IPS-18c (cell line): Measurements from ENCODE around the gene OR13C3.
"Not testable (repeated sequence)": the region's sequence is repeated elsewhere in the genome, so short reads cannot be mapped to it uniquely, and the experiment has no call there.

Experiments used
- H3K4me3 ChIP-seq: 2 replicates; pipeline ENCODE4 v1.7.0; 2013; ENCODE audit warnings: low read depth, mild to moderate bottlenecking, low read length, moderate library complexity; ENCODE audit not compliant: insufficient read depth
- H3K9me3 ChIP-seq: one replicate; pipeline ENCODE4 v1.6.1; 2013; ENCODE audit warnings: mild to moderate bottlenecking, low read length, moderate library complexity; ENCODE audit not compliant: control insufficient read depth, insufficient read depth

The OR13C3 gene

GRCh38 chr9:104536756-104537155 is at the start of gene OR13C3:
TSS of gene OR13C3 (minus strand) at chr9:104536856. CDS start at chr9:104536723, 133 bp downstream.
- no peaks in the 10 kb centered on the region for H3K9me3 ChIP-seq
- H3K4me3 ChIP-seq: no peak within 1 kb of the TSS

- H3K4me3 ChIP-seq: no peak overlapping the region
- H3K9me3 ChIP-seq: no peaks in the 10 kb centered on the region
Measured at GRCh38 chr9:104580562-104580961, 43.9 kb upstream of the OR13C3 start.

- Histone ChIP-seq H3K4me3 (no peak overlapping the region), H3K9me3 (no peaks in the 10 kb centered on the region)
Measured at GRCh38 chr9:104577263-104577662, 40.6 kb upstream of the OR13C3 start.

GRCh38 chr9:104575456-104575855 is 38.8 kb upstream of the OR13C3 start:
- H3K4me3 ChIP-seq: no peak overlapping the region
- H3K9me3 ChIP-seq: no peaks in the 10 kb centered on the region

- no peak overlapping the region for H3K4me3 ChIP-seq
- no peaks in the 10 kb centered on the region for H3K9me3 ChIP-seq
Measured at GRCh38 chr9:104572612-104573011, 36.0 kb upstream of the OR13C3 start.

- no peaks in the 10 kb centered on the region for H3K9me3 ChIP-seq
- no peak within 1 kb of the TSS for H3K4me3 ChIP-seq
Measured at GRCh38 chr9:104568868-104569267, 32.2 kb upstream of the OR13C3 start, which contains the start of gene OR13C8. TSS of gene OR13C8 (plus strand) at chr9:104569168. CDS start at chr9:104569168, 0 bp downstream.

GRCh38 chr9:104564358-104564757 is 27.7 kb upstream of the OR13C3 start:
- Histone ChIP-seq H3K9me3 (no peaks in the 10 kb centered on the region), H3K4me3 (no peak overlapping the region)

- peaks cover 2% of the 10 kb centered on the region for H3K9me3 ChIP-seq
- no peak overlapping the region for H3K4me3 ChIP-seq
Measured at GRCh38 chr9:104556830-104557634, 20.4 kb upstream of the OR13C3 start.

GRCh38 chr9:104555521-104555920 is 18.9 kb upstream of the OR13C3 start:
- Histone ChIP-seq H3K4me3 (no peak overlapping the region), H3K9me3 (peaks cover 2% of the 10 kb centered on the region)

- no peak overlapping the region for H3K4me3 ChIP-seq
Measured at GRCh38 chr9:104553261-104553660, 16.6 kb upstream of the OR13C3 start.

GRCh38 chr9:104544644-104545043 is 8.0 kb upstream of the OR13C3 start:
- H3K9me3 ChIP-seq: no peaks in the 10 kb centered on the region
- H3K4me3 ChIP-seq: no peak overlapping the region

More at GRCh38 chr9:104553261-104553660, 16.6 kb upstream of the OR13C3 start:
- peaks cover 2% of the 10 kb centered on the region for H3K9me3 ChIP-seq

GRCh38 chr9:104539275-104539674 is 2.6 kb upstream of the OR13C3 start:
- H3K9me3 ChIP-seq: no peaks in the 10 kb centered on the region
- H3K4me3 ChIP-seq: no peak overlapping the region

GRCh38 chr9:104527109-104527508 is 9.5 kb downstream of the OR13C3 start, which contains the start of gene OR13C4:
TSS of gene OR13C4 (minus strand) at chr9:104527209. CDS start at chr9:104527209, 0 bp downstream.
- no peak within 1 kb of the TSS for H3K4me3 ChIP-seq
- no peaks in the 10 kb centered on the region for H3K9me3 ChIP-seq

- H3K9me3 ChIP-seq, H3K4me3 ChIP-seq: not testable (repeated sequence)
Measured at GRCh38 chr9:104520241-104520640, 16.4 kb downstream of the OR13C3 start.

GRCh38 chr9:104514901-104515300 is 21.8 kb downstream of the OR13C3 start:
- Histone ChIP-seq H3K9me3 (no peaks in the 10 kb centered on the region), H3K4me3 (no peak overlapping the region)

GRCh38 chr9:104506565-104506964 is 30.1 kb downstream of the OR13C3 start:
- Histone ChIP-seq H3K4me3 (no peak overlapping the region), H3K9me3 (no peaks in the 10 kb centered on the region)

- Histone ChIP-seq H3K9me3 (no peaks in the 10 kb centered on the region), H3K4me3 (no peak within 1 kb of the TSS)
Measured at GRCh38 chr9:104503963-104504362, 32.7 kb downstream of the OR13C3 start, which contains the start of gene OR13F1. TSS of gene OR13F1 (plus strand) at chr9:104504263. CDS start at chr9:104504263, 0 bp downstream.

GRCh38 chr9:104503440-104503839 is 33.2 kb downstream of the OR13C3 start:
- Histone ChIP-seq H3K4me3 (no peak overlapping the region), H3K9me3 (no peaks in the 10 kb centered on the region)
